ENCODE measurements around the gene ANKRD33B. TPM values are rescaled to one million over a fixed set of nuclear protein-coding genes. Genes with fewer than 3 reads are reported as not detected.

ANKRD33B gene
- total and polyA plus RNA-seq, 2 experiments from 2014 or later, result 2.9 to 15.4 TPM

GRCh38 chr5:10559871-10560270, 4.0 kb upstream of the ANKRD33B start (continued):
- TF ChIP-seq CTCF (conservative IDR thresholded peaks at IDR 0.05; ENCODE audit: low read depth in 2 of 2) (no peak), CREB1 (CRISPR knock-in tag; IDR thresholded peaks at IDR 0.05; ENCODE audit: low read depth) (no peak), NANOG (IDR thresholded peaks at IDR 0.05; ENCODE audit: borderline replicate concordance) (no peak), EZH2 (IDR thresholded peaks at IDR 0.05; ENCODE audit: low read depth, unreplicated experiment) (no peak), JUNB (IDR thresholded peaks at IDR 0.05; ENCODE audit: unreplicated experiment) (no peak), REST (IDR thresholded peaks at IDR 0.05; ENCODE audit: unreplicated experiment) (no peak)

GRCh38 chr5:10562201-10563109, 1.4 kb upstream of the ANKRD33B start:
- peak overlapping the region; percentile 97 for H3K4me2 ChIP-seq
- H3K27me3 Mint-ChIP-seq (ENCODE audit: insufficient read depth, low read depth, poor library complexity), result peaks cover 57% of the 10 kb centered on the region
- H3K4me1 Mint-ChIP-seq, result peaks cover 9% of the 10 kb centered on the region
- DNase-seq (ENCODE audit: low spot score) (peak; percentile 49), ATAC-seq (peak; percentile 7)
- peaks cover 18% of the 10 kb centered on the region; the same call in 1 of the 2 replicates for H3K4me1 ChIP-seq (ENCODE audit: insufficient read depth)
- peaks cover 15% of the 10 kb centered on the region for H4K20me1 ChIP-seq (replicated peaks; ENCODE audit: insufficient read depth)
- H3K9me3 Mint-ChIP-seq, result no peaks in the 10 kb centered on the region
- H2AFZ ChIP-seq, result peak overlapping the region; percentile 84
- no peaks in the 10 kb centered on the region for H3K36me3 ChIP-seq (ENCODE audit: insufficient read depth)
- H3K9me2 ChIP-seq (ENCODE audit: insufficient read depth), result no peaks in the 10 kb centered on the region
- peaks cover 75% of the 10 kb centered on the region for H3K27me3 ChIP-seq (ENCODE audit: insufficient read depth)
- H3K27ac Mint-ChIP-seq, result no peak overlapping the region
- 0 out of 2 replicates have a peak, but pooled peaks cover 6% of the 10 kb centered on the region for H3F3A ChIP-seq (replicated peaks; ENCODE audit: low read depth)
- H3K79me2 ChIP-seq (replicated peaks; ENCODE audit: insufficient read depth), result peaks cover 6% of the 10 kb centered on the region; the same call in 1 of the 2 replicates
- no peak overlapping the region for H3K27ac ChIP-seq (ENCODE audit: low read depth)
- no peaks in the 10 kb centered on the region; the same call in 2 of the 3 replicates for H3K36me3 Mint-ChIP-seq (ENCODE audit: low read depth)
- H3K4me3 Mint-ChIP-seq, result peak overlapping the region; percentile 65
- H3K4me3 ChIP-seq, result peak overlapping the region; percentile 81
- no peak for TF ChIP-seq ZNF462 (CRISPR knock-in tag; IDR thresholded peaks at IDR 0.05)
- TF ChIP-seq EZH2phosphoT487 (IDR thresholded peaks at IDR 0.05; ENCODE audit: unreplicated experiment), result no peak
- no peak for TF ChIP-seq JUNB (IDR thresholded peaks at IDR 0.05; ENCODE audit: unreplicated experiment)
- TF ChIP-seq NANOG (IDR thresholded peaks at IDR 0.05; ENCODE audit: borderline replicate concordance), result no peak
- no peak for TF ChIP-seq POLR2AphosphoS5 (IDR thresholded peaks at IDR 0.05; ENCODE audit: low read depth)

Data from GM23338 (cell line).